C4-2B (cell line): ENCODE data around the gene CPA2.
"Not testable (repeated sequence)": the region's sequence is repeated elsewhere in the genome, so short reads cannot be mapped to it uniquely, and the experiment has no call there.

Source experiments
- H3K27ac ChIP-seq: fragments of 450-650 bp; 2 replicates; pipeline ENCODE4 v1.5.1; 2017
- CTCF ChIP-seq: fragments of 450-650 bp; conservative IDR thresholded peaks from 2 replicates; pipeline ENCODE4 v1.5.1; 2017; ENCODE audit warnings: mild to moderate bottlenecking
- ZFX ChIP-seq: fragments of 450-650 bp; IDR thresholded peaks from 2 replicates; pipeline ENCODE4 v1.6.1; 2017

The CPA2 gene

GRCh38 chr7:130266258-130266960, at the start of gene CPA2:
CPA2 (plus strand) TSS chr7:130266863; CDS start chr7:130266882, 19 bp downstream.
- H3K27ac ChIP-seq: no peak within 1 kb of the TSS
- no peak for TF ChIP-seq CTCF
- TF ChIP-seq ZFX: no peak

- no peak overlapping the region for H3K27ac ChIP-seq
- TF ChIP-seq CTCF: no peak
- no peak for TF ChIP-seq ZFX
Measured at GRCh38 chr7:130218806-130219620, 47.6 kb upstream of the CPA2 start.

- H3K27ac ChIP-seq: no peak overlapping the region
- TF ChIP-seq CTCF: no peak
- TF ChIP-seq ZFX: no peak
Measured at GRCh38 chr7:130219871-130220270, 46.8 kb upstream of the CPA2 start.

- no peak overlapping the region for H3K27ac ChIP-seq
- no peak for TF ChIP-seq ZFX
- TF ChIP-seq CTCF: no peak
Measured at GRCh38 chr7:130221746-130222145, 44.9 kb upstream of the CPA2 start.

- no peak for TF ChIP-seq ZFX
- no peak for TF ChIP-seq CTCF
- H3K27ac ChIP-seq: no peak overlapping the region
Measured at GRCh38 chr7:130223646-130224045, 43.0 kb upstream of the CPA2 start.

GRCh38 chr7:130224210-130224609, 42.5 kb upstream of the CPA2 start:
- H3K27ac ChIP-seq: no peak overlapping the region
- no peak for TF ChIP-seq ZFX
- no peak for TF ChIP-seq CTCF

- H3K27ac ChIP-seq: not testable (repeated sequence)
Measured at GRCh38 chr7:130224923-130225322, 41.7 kb upstream of the CPA2 start.
